Activated CD8-positive, alpha-beta memory T cell treated with anti-CD3 and anti-CD28 coated beads, Interleukin-2, amount 10 ng/mL, durations not matched to agents 7 days and 5 days (primary cell): ENCODE measurements around the gene ATXN7L1. TPM values are rescaled to one million over a fixed set of nuclear protein-coding genes. Genes with fewer than 3 reads are reported as not detected.

Experiments used
- ATAC-seq: fragments of 150-1000 bp; cut with Tn5 transposase; one replicate; pipeline ENCODE4 v1.10.0; 2021; ENCODE audit warnings: moderate library complexity
- CTCF ChIA-PET: fragments of 350-600 bp; sonication (Branson Sonifier 250); formaldehyde crosslinking; loops from one replicate; lab custom pipeline; 2021; ENCODE audit warnings: antibody characterized with exemption; lab: Charles Lee
- DNase-seq: peaks from one replicate; pipeline ENCODE4 v3.0.0-alpha.2; 2020
- H3K27ac Mint-ChIP-seq: one replicate; pipeline ENCODE4 v1.8.0; 2021; ENCODE audit warnings: mild to moderate bottlenecking, mixed read lengths
- H3K27me3 Mint-ChIP-seq: one replicate; pipeline ENCODE4 v1.8.0; 2021; ENCODE audit warnings: mixed read lengths
- H3K36me3 Mint-ChIP-seq: one replicate; pipeline ENCODE4 v1.8.0; 2021; ENCODE audit warnings: mild to moderate bottlenecking, mixed read lengths
- H3K4me1 Mint-ChIP-seq: one replicate; pipeline ENCODE4 v1.8.0; 2021; ENCODE audit warnings: mixed read lengths
- H3K4me3 Mint-ChIP-seq: one replicate; pipeline ENCODE4 v1.8.0; 2021; ENCODE audit warnings: mild to moderate bottlenecking, moderate library complexity, mixed read lengths
- H3K9me3 Mint-ChIP-seq: one replicate; pipeline ENCODE4 v1.8.0; 2022; ENCODE audit warnings: low read depth, mixed read lengths
- total RNA-seq, 2 experiments: library from RNA; stranded (reverse); gene quantifications; one replicate each; pipeline ENCODE4 v1.2.3, GENCODE V29; 2021

ATXN7L1 gene
- total RNA-seq, 2 experiments from 2014 or later = 4.2 to 9.1 TPM

GRCh38 chr7:105808703-105809590 is 67.5 kb downstream of the ATXN7L1 start:
- peaks cover 7% of the 10 kb centered on the region for H3K27me3 Mint-ChIP-seq
- H3K27ac Mint-ChIP-seq = peak overlapping the region; percentile 88
- CTCF ChIA-PET = interaction anchor here (0.8 to 2.2 kb wide), 9 partner anchors 9 to 213 kb away, joined by 3 to 7 read pairs (median 4); partner anchors contain the start of gene ATXN7L1
- H3K4me3 Mint-ChIP-seq = peak overlapping the region; percentile 37
- DNase-seq (peak; percentile 94), ATAC-seq (peak; percentile 94)
- peaks cover 13% of the 10 kb centered on the region for H3K36me3 Mint-ChIP-seq
- no peaks in the 10 kb centered on the region for H3K9me3 Mint-ChIP-seq
- H3K4me1 Mint-ChIP-seq = peaks cover 55% of the 10 kb centered on the region

GRCh38 chr7:105808209-105808608 is 68.2 kb downstream of the ATXN7L1 start:
- Mint-ChIP-seq H3K36me3 (peaks cover 9% of the 10 kb centered on the region), H3K27ac (peak overlapping the region; percentile 88), H3K4me1 (peaks cover 55% of the 10 kb centered on the region), H3K9me3 (no peaks in the 10 kb centered on the region), H3K27me3 (peaks cover 3% of the 10 kb centered on the region), H3K4me3 (no peak overlapping the region)
- no peak for ATAC-seq
- CTCF ChIA-PET = interaction anchor here (1.0 to 2.7 kb wide), 6 partner anchors 40 to 214 kb away, joined by 3 to 13 read pairs (median 4); no protein-coding TSS in a partner anchor
- no peak for DNase-seq

- DNase-seq = no peak
- CTCF ChIA-PET = interaction anchor here (0.6 to 2.7 kb wide), 6 partner anchors 9 to 305 kb away, joined by 3 to 13 read pairs (median 6); partner anchors contain the start of gene SYPL1
- peaks cover 57% of the 10 kb centered on the region for H3K4me1 Mint-ChIP-seq
- H3K27me3 Mint-ChIP-seq = peaks cover 3% of the 10 kb centered on the region
- H3K4me3 Mint-ChIP-seq = no peak overlapping the region
- peak overlapping the region; percentile 88 for H3K27ac Mint-ChIP-seq
- peaks cover 9% of the 10 kb centered on the region for H3K36me3 Mint-ChIP-seq
- no peaks in the 10 kb centered on the region for H3K9me3 Mint-ChIP-seq
- no peak for ATAC-seq
Measured at GRCh38 chr7:105807448-105807762, 69.0 kb downstream of the ATXN7L1 start.

DNA sequence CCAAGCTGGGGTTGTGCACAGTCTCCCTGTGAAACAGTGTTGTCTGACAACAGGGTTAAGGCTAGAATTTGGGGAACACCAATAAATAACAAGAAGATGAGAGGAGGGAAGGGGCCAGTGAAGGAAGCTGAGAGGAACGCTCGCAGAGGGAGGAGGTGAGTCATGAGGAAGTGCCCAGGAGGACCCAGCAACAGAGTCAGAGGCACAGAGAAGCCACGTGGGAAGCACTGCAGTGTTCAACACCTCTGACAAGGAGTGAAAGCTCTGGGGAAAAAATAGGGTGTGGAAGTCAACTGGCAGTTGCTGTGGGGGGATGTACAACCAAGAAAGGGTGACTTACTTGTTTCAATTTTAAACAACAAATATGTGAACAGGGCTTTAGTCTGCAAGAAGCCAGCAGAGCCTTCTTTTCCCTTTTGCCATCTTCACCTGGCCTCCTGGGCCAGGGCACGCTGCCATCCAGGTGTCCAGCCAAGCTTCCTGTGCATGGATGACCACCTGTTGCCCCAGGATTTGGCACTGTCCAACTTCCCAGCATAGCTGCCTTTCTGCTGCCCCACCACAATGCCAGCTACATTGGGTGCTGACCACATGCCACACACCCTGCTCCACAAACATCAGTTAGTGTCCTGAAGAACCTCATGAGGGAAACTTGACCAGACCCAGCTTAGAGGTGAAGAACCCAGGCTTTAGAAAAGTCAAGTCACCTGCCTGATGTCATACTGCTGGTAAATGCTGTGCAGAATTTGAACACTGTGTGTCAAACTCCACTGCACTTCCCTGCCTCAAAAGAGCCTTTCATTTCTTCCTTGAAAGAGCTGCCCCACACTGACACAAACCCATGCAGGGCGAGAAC is 69.6 kb downstream of the ATXN7L1 start:
- CTCF ChIA-PET = interaction anchor here (0.6 to 2.7 kb wide), 5 partner anchors 9 to 305 kb away, joined by 3 to 13 read pairs (median 4); partner anchors contain the start of gene SYPL1
- H3K36me3 Mint-ChIP-seq = peaks cover 7% of the 10 kb centered on the region
- peaks cover 59% of the 10 kb centered on the region for H3K4me1 Mint-ChIP-seq
- ATAC-seq = peak; percentile 59
- H3K4me3 Mint-ChIP-seq = peak overlapping the region; percentile 16
- no peaks in the 10 kb centered on the region for H3K9me3 Mint-ChIP-seq
- DNase-seq = peak; percentile 86
- peak overlapping the region; percentile 88 for H3K27ac Mint-ChIP-seq
- H3K27me3 Mint-ChIP-seq = peaks cover 3% of the 10 kb centered on the region

DNA sequence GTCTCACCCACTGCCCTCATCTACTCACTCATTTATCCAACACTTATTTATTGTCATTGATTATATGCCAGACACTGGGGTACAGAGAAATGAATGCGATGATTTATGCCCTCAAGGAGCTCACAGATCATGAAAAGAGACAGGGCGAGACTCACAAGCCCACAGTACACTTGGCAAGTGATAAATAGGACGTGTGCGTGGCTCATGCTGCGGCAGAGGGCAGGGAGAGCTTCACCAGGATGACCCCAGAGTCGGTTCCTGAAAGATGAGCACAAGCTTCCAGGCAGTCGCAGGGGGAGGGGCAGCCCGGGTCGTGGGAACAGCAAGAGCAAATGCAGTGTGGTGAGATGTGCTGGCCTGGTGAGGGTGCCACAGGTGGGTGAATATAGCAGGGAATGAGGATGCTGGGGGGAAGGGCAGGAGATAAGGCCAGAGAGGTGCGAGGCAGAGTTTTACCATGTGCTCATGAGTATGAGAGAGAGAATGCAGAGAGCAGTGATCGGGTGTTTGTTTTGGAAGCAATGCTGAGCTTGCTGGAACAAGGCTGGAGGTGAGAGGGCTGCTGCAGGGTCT is 70.9 kb downstream of the ATXN7L1 start:
- no peak for DNase-seq
- H3K4me3 Mint-ChIP-seq = no peak overlapping the region
- CTCF ChIA-PET = interaction anchor here (1.2 to 2.7 kb wide), 3 partner anchors 38 to 45 kb away, joined by 3 to 13 read pairs (median 4); no protein-coding TSS in a partner anchor
- H3K4me1 Mint-ChIP-seq = peaks cover 68% of the 10 kb centered on the region
- no peak for ATAC-seq
- no peaks in the 10 kb centered on the region for H3K9me3 Mint-ChIP-seq
- peaks cover 5% of the 10 kb centered on the region for H3K36me3 Mint-ChIP-seq
- H3K27me3 Mint-ChIP-seq = peaks cover 5% of the 10 kb centered on the region
- no peak overlapping the region for H3K27ac Mint-ChIP-seq

GRCh38 chr7:105803429-105803736 is 73.0 kb downstream of the ATXN7L1 start:
- Mint-ChIP-seq H3K4me1 (peaks cover 61% of the 10 kb centered on the region), H3K27ac (no peak overlapping the region), H3K27me3 (peaks cover 12% of the 10 kb centered on the region), H3K4me3 (no peak overlapping the region), H3K36me3 (no peaks in the 10 kb centered on the region), H3K9me3 (no peaks in the 10 kb centered on the region)
- DNase-seq (no peak), ATAC-seq (no peak)
- CTCF ChIA-PET = no interaction called here

DNA sequence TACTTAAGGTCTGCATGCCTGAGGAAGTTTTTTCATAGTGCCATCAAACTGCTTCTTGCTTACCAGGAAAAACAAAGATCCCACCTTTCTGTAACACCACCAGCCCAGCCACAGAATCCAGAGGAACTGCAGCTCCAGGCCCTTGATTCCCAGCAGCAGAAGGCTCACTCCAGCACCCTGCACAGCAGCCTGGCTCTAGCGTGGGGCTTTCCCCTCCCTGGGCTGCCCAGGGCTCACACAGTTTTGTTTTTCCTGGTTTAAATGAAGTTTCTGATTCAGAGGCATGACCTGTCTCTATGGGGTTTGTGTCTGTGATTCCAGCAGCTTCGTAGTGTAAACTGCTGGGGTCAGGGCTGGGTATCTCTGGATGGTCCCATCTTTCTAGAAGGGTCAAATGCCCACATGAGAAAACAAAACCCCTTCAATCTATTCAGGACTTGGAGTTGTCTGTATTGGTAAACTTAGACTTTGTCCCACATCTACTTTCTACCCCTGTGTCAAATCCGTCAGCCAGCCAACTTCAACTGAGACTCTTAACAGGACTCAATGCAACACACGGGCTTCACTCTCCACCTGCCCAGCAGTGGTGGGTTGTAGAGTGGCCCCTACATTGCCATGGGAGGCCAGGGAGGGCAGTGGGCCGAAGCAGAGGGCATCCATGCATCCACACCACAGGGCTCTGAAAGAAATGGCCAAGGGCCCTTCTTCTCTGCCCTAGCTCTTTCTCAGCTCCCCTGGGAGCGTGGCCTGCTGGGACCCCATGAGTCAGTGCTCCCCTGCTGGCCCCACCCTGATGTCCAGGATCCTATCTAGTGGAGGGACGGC is 73.6 kb downstream of the ATXN7L1 start:
- DNase-seq (no peak), ATAC-seq (no peak)
- no peak overlapping the region for H3K27ac Mint-ChIP-seq
- H3K27me3 Mint-ChIP-seq = peaks cover 12% of the 10 kb centered on the region
- no peak overlapping the region for H3K4me3 Mint-ChIP-seq
- peaks cover 56% of the 10 kb centered on the region for H3K4me1 Mint-ChIP-seq
- H3K36me3 Mint-ChIP-seq = no peaks in the 10 kb centered on the region
- H3K9me3 Mint-ChIP-seq = no peaks in the 10 kb centered on the region
- CTCF ChIA-PET = no interaction called here

DNA sequence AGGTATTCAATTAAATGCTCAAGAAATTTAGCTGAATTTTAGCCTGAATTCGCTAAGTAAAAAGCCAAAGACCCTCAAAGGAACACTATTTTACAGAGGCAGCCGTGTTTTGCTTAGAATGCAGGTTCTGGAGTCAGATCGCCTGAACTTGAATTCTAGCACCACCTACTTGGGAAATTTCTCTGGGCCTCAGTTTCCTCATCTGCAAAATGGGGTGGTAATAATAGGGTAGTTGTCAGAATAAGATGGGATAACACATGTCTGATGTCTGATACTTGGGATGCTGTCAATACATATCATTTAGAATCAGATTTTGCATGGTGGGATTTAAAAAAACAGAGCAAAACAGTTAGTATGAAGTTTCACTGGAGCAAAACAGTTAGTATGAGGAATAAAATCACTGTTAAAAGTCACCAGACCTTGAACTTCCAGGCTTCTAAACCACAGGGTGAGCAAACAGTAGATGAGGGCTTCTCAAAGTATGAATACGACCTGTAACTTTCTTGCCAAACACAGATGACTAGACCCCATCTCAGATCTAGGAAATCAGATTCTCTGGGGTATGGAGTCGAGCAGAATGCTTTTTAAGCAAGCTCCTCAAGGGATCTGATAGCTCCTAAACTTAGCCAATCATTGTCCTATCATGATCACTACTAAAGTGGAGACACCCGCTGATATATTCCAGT is 75.4 kb downstream of the ATXN7L1 start:
- no peaks in the 10 kb centered on the region for H3K36me3 Mint-ChIP-seq
- no peak overlapping the region for H3K4me3 Mint-ChIP-seq

DNA sequence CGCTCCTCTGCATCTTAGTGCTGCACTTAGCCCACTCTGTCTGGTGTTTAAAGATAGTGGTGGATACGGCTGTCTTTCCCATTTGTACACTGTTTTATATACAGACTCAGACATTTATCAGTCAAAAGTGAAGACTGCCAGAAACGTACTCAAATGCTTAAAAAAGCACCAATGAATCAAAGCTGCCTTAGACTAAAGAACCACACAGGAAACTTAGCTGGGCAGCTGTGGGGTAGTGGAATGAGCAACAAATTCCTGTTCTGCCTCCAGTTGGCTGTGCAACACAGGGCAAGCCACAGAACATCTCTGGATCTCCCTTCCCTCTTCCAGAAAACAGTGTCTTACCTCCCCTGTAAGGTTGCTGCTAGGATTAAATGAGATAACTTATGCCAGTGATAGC is 76.0 kb downstream of the ATXN7L1 start:
- peak overlapping the region; percentile 9 for H3K4me3 Mint-ChIP-seq
- CTCF ChIA-PET = interaction anchor here (0.6 to 2.5 kb wide), 7 partner anchors 9 to 77 kb away, joined by 3 to 8 read pairs (median 3); no protein-coding TSS in a partner anchor
- H3K27me3 Mint-ChIP-seq = peaks cover 16% of the 10 kb centered on the region
- peak; percentile 81 for DNase-seq
- H3K4me1 Mint-ChIP-seq = peaks cover 32% of the 10 kb centered on the region
- H3K36me3 Mint-ChIP-seq = no peaks in the 10 kb centered on the region
- H3K27ac Mint-ChIP-seq = no peak overlapping the region
- ATAC-seq = peak; percentile 85
- no peaks in the 10 kb centered on the region for H3K9me3 Mint-ChIP-seq

More for the DNA sequence above, 75.4 kb downstream of the ATXN7L1 start:
- Mint-ChIP-seq H3K4me1 (peaks cover 37% of the 10 kb centered on the region), H3K27ac (no peak overlapping the region), H3K9me3 (no peaks in the 10 kb centered on the region), H3K27me3 (peaks cover 15% of the 10 kb centered on the region)
- ATAC-seq (no peak), DNase-seq (no peak)
- CTCF ChIA-PET = interaction anchor here (1.1 to 2.5 kb wide), 5 partner anchors 8 to 76 kb away, joined by 3 to 8 read pairs (median 3); no protein-coding TSS in a partner anchor

DNA sequence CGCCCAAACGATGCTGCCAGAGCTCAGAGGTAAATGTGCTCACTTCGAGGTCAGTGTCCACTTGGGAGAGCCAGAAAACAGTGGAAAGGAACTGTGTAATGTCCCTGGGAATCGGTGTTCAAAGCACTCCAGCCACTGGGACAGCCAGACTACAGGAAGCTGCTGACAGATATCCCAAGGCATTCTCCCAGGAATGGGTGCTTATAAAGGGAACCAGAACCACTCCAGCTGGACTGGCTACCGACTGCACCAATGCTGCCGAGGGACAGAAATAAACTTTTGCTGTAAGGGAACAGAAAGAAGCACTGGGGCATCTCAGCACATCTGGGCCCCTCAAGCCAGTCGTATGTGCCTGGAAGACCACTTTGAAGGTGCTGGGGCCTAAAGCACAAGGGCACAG is 76.7 kb downstream of the ATXN7L1 start:
- DNase-seq (no peak), ATAC-seq (no peak)
- H3K27me3 Mint-ChIP-seq = peaks cover 23% of the 10 kb centered on the region
- CTCF ChIA-PET = interaction anchor here (0.6 to 2.5 kb wide), 5 partner anchors 10 to 77 kb away, joined by 3 to 8 read pairs (median 3); no protein-coding TSS in a partner anchor
- no peaks in the 10 kb centered on the region for H3K9me3 Mint-ChIP-seq
- no peaks in the 10 kb centered on the region for H3K36me3 Mint-ChIP-seq
- peaks cover 30% of the 10 kb centered on the region for H3K4me1 Mint-ChIP-seq
- H3K4me3 Mint-ChIP-seq = no peak overlapping the region
- no peak overlapping the region for H3K27ac Mint-ChIP-seq

DNA sequence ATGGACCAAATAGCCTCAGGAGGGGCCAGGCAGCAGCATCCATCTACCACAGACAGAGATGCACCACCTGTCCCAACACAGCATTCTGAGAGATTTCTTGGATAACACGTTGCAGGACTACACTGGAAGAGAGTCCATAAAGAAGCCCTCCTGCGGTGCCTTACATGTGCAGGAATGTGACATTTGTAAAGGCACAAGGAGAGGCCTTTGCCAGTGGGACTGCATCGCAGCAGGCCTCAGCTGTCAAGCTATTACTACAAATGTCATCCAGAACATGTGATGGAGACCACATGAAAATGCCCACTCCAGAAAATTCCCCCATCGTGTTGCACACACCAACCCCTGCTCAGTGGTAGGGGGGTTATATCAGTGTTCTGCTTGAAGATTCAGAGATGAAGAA is 77.4 kb downstream of the ATXN7L1 start:
- DNase-seq (no peak), ATAC-seq (no peak)
- no peaks in the 10 kb centered on the region for H3K36me3 Mint-ChIP-seq
- no peaks in the 10 kb centered on the region for H3K9me3 Mint-ChIP-seq
- no peak overlapping the region for H3K27ac Mint-ChIP-seq
- CTCF ChIA-PET = interaction anchor here (0.9 to 2.5 kb wide), 2 partner anchors 13 to 38 kb away, joined by 5 to 8 read pairs; no protein-coding TSS in a partner anchor
- peaks cover 30% of the 10 kb centered on the region for H3K4me1 Mint-ChIP-seq
- no peak overlapping the region for H3K4me3 Mint-ChIP-seq
- H3K27me3 Mint-ChIP-seq = peaks cover 24% of the 10 kb centered on the region

GRCh38 chr7:105797652-105798051 is 78.7 kb downstream of the ATXN7L1 start:
- Mint-ChIP-seq H3K27me3 (peaks cover 26% of the 10 kb centered on the region), H3K27ac (no peak overlapping the region), H3K36me3 (no peaks in the 10 kb centered on the region), H3K4me1 (peaks cover 30% of the 10 kb centered on the region), H3K9me3 (no peaks in the 10 kb centered on the region), H3K4me3 (no peak overlapping the region)
- ATAC-seq (no peak), DNase-seq (no peak)
- CTCF ChIA-PET = no interaction called here
